Spleen (tissue), 7 donors: ENCODE data around the gene EZH1.

Experiments
- POLR2AphosphoS5 ChIP-seq, 3 donors: sonication (generic); formaldehyde crosslinking; IDR thresholded peaks; one replicate each; pipeline ENCODE4 v1.5.1; 2017; ENCODE audit warnings: antibody characterized with exemption in 3 of 3
- TF ChIP-seq, protein P1 (sequence below), 11 experiments: fragments of 200-600 bp in 7 of 11; fragments of 450-650 bp in 4 of 11; sonication (generic) in 4 of 11; IDR thresholded peaks in 8 of 11; conservative IDR thresholded peaks in 3 of 11; 1 replicate in 7 of 11; 2 replicates in 4 of 11; pipeline versions ENCODE4 v1.4.0 to v1.8.0; 2016 to 2021; ENCODE audit warnings: antibody characterized with exemption in 11 of 11, inconsistent platforms in 4 of 11, mild to moderate bottlenecking in 1 of 11
- donor health status: DM: no; HTN: no; CAD: no; lungs with moderate emphysema.
- donor health status: DM: no; HTN: no; CAD: no.
- donor health status: DM: no; HTN: no; CAD: no.

DNA sequence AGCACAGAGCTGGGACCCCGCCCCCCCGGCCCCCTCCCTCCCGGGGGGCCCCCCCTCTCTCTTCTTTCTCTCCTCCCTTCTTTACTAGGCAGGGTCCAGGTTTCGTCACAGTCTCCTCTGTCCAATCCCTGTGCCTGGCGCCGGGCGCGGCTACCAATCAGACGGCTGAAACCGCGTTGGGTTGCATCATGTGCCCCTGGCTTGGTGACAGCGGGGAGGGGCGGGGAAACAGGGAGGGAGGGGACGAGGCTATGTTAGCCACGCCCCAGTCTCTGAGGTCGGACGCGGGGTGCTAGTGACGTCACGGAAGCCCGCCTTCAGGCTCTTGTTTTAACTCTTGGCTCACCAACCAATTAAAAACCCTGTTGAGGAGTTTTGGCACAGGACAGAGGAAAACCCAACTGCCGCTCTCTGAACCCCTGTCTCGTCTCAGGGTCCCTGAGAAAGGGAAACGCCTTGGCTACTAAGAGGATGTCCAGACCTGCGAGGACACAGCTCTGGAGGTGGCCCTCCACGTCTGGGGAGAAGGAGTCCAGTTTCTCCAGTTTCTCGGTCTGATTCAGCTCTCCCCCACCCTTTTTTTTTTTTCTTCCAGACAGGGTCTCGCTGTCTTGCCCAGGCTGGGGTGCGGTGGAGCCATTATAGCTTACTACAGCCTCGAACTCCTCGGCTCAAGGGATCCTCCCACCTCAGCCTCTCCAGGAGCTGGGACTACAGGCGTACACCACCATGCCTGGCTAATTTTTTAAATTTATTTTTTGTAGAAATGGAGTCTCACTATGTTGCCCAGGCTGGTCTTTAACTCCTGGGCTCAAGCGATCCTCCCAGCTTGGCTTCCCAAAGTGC is 67.6 kb downstream of the EZH1 start:
- TF ChIP-seq, protein P1, sequence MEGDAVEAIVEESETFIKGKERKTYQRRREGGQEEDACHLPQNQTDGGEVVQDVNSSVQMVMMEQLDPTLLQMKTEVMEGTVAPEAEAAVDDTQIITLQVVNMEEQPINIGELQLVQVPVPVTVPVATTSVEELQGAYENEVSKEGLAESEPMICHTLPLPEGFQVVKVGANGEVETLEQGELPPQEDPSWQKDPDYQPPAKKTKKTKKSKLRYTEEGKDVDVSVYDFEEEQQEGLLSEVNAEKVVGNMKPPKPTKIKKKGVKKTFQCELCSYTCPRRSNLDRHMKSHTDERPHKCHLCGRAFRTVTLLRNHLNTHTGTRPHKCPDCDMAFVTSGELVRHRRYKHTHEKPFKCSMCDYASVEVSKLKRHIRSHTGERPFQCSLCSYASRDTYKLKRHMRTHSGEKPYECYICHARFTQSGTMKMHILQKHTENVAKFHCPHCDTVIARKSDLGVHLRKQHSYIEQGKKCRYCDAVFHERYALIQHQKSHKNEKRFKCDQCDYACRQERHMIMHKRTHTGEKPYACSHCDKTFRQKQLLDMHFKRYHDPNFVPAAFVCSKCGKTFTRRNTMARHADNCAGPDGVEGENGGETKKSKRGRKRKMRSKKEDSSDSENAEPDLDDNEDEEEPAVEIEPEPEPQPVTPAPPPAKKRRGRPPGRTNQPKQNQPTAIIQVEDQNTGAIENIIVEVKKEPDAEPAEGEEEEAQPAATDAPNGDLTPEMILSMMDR (IDR thresholded peaks at IDR 0.05 in 8 of 11, conservative IDR thresholded peaks at IDR 0.05 in 3 of 11) = peak in 1 of 11 experiments; percentile 32
- peak; percentile 62 to 77 (median 67) for TF ChIP-seq POLR2AphosphoS5 (IDR thresholded peaks at IDR 0.05)
